HG02885 (cell line): ENCODE data around the gene TIFAB.

Experiments
- ATAC-seq: cut with Tn5 transposase; IDR thresholded peaks from one replicate; pipeline ENCODE4 v1.9.1; 2021; ENCODE audit warnings: mild to moderate bottlenecking; ENCODE audit not compliant: unreplicated experiment, poor library complexity

The TIFAB gene

DNA sequence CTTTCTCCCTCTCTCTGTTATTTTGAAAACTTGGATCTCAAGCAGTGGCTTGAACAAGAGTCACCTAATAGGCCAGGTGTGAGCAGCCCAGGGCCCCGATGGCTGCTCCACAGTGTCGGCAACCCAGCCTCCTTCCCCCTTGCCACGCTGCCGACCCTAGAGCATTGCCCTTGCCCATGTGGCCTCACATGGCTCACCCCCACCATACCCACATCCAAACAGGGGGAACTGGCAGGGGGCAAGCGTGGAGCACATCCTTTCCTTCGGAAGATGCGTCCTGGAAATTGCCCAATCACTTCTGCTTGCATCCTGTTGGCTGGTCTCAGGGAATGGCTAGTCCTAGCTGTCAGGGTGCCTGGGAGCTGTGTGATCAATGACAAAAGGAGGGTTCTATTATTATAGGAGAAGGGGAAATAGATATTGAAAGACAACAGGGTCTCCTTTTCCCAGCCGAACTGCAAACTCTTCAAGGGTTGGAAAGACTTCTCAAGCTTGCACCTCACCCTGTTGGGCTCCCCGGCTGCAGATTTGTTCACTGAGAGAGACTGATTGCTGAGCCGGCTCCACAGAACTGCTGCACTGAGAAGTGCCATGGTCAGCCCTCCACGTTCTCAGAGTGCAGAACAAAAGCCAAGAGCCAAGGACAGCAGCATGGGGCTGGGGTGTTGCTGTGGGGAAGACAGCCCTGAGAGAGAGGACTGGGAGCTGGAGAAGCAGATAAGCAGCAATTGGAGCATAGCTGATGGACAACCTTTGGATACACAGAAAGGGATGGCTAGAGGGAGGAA lies 8.3 kb upstream of the TIFAB start:
- no peak for ATAC-seq

DNA sequence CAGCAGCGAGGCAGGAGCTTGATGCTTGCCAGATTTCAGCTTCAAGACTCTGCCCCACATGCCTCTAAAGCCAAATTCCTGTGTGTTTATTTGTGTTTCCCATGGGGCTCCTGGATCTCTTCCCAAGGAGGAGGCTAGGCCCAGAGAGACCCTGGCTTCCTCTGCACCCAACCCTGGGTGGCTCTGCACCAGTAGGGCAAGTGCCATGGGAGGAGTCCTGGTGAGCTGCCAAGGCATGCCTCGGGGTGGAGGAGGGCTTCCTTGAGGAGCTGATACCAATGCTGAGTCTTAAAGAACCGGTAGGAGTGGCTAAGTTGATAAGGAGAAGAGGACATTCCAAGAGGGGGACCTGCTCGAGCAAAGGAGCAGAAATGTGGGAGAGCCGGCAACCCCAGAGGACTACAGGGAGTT lies 6.8 kb upstream of the TIFAB start:
- ATAC-seq = no peak

DNA sequence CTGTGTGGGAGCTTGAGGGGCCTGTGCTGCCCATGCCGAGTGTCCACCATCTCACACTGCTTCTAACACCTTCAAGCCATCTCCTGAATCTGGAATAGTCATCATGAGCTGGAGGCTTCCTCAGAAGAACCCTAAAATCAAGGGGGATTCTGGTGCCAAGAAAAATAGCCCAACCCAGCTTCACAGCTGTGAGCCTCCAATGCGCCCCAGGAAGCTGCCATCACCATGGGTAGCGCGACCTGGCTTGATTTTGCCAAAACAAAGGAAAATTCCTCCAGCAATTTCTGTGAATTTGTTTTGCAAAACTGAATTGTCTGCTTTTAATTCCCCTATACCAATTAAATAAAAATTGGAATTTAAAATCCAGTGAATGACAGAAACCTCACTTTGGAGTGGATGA lies 6.2 kb upstream of the TIFAB start:
- no peak for ATAC-seq

DNA sequence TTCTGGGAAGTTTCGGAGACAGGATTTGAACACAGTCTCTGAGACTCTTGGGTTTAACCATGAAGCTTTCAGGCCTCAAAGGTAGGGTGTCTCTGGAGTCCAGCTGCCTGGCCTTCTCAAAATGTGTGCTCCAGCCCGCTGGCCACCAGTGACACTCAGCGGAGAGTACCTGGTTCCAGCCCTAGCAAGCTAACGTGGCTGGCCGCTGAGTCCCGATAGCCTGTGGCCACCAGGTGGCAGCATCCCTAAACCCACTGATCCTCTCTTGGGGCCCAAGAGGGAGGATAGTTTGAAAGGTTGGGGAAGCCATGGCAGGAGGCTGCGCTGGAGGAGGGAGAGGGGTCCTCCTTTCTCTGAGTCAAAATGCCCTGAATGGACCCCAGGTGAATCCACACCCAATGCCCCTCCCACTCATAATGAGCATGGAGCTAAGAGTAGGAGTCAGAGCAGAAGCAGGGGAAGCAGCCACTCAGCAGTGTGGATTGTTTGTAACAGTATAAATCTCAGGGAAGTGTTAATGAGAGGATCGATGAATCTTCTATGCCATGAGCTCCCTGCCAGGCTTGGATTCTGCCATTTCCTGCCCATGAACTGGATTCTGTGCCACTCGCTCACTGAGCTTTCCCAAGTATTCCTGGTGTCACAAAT lies 5.4 kb upstream of the TIFAB start:
- ATAC-seq = no peak

DNA sequence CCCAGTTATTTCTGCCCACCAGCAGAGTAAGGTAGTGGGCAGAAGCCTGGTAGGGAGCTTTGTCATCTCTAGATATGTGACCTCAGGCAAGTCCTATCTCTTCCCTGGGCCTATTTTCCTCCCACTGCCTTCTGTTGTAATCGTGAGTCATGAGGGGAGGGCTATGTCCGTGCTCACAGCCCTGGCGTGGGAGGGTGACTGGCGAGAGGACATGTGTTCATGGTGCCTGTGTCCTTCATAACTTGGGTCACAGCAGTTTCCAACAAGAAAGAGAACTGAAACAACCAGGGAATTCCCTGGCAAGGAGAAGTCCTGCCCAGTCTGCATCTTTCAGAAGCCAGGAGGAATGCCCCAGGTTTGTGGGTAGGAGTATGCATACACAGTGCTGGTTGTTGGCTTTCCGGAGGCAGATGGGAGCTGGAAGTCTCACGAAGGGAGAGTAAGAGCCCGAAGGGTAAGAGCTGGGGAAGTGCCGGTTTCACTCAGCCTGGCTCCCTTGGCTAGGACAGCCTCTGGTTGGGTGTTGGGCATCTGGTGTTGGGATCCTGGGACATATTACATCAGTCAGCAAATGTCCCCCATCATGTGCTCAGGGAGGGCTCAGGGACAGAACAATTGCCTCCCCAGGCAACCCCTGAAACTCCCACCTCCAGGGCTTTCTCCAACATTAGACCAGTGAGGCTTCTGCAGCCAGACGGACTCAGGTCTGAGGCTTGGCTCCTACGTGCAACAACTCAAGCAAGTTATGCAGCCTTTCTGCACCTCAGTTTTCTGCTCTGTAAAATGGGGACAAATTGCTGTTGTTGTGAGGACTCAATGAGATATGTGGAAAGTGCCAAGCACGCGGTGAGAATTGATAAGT lies 4.3 kb upstream of the TIFAB start:
- peak; percentile 74 for ATAC-seq

DNA sequence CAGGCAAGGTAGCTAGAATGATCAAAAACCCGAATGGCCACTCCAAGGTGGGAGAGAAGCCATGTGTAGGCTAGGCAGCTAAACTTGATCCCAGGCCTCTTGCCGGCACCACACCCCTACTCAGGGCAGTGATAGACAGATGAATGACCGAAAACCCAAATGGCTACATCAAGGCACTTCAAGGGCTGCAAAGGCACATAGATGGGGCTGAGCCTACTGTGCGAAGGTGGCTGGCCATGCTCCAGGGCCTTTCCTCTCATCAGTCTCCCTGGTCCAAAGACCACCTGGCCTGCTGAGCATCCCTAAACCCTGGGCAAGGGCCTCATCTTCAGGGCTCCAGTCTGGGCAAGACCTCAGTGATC lies 3.7 kb upstream of the TIFAB start:
- no peak for ATAC-seq

DNA sequence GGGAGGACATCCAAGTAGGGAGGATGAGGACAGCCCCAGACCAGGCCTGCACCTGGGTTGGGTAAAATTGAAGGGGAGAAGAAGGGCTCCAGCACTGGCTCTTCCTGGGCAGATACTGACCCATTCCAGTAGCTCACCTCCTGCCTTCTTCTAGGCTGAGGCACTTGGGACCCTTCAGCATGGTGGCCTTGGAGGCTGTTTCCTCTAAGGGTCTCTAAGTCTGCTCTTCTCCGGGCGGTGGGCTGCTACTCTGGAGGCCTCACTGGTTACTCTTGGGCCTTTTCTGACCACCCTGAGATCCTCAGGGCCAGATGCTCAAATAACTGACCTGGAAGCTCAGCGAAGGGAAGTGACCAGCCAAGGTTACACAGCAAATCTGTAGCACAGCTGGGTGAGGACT lies 2.8 kb upstream of the TIFAB start:
- ATAC-seq = no peak

DNA sequence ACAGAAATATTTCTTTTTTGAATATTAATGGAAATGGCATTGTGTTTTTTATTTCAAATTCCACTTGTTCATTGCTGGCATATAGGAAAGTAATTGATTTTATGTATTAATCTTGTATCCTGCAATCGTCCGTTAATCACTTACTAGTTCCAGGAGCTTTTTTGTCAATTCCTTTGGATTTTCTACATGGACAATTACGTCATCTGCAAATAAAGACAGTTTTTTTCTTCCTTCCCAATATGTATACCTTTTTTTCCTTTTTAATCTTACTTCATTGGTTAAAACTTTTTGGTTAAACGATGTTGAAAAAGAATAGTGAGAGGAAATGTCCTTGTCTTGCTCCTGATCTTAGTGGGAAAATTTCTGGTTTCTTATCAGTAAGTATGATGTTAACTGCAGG lies 1.5 kb upstream of the TIFAB start:
- ATAC-seq = no peak

DNA sequence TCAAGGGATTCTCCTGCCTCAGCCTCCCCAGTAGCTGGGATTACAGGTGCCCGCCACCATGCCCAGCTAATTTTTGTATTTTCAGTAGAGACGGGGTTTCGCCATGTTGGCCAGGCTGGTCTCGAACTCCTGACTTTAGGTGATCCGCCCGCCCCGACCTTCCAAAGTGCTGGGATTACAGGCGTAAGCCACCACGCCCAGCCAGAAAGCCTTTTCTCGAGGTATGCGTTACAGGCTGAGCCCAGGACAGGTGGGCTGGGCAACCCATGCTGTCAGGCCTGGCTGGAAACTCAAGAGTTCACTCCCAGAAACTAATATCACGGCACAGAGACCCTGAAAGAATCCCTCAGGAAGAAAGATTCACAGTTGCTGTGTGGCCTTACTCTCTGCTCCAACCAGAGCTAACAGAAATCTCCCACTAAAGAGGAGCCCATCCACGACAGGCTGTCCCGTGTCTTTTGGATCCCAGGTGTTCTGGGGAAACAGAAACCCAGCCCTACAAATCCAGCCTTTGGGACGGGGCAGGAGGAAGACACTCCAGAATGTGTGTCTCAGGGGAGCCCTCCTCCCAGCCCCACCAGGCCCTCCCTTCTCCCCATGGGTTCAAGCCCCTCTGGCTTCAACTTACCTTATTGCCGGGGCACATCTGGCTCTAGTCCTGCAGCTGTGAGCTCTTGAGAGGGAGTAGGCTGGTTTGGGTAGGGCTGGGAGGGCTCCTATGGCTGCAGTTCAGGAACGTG lies 400 bp downstream of the TIFAB start:
- ATAC-seq = no peak

DNA sequence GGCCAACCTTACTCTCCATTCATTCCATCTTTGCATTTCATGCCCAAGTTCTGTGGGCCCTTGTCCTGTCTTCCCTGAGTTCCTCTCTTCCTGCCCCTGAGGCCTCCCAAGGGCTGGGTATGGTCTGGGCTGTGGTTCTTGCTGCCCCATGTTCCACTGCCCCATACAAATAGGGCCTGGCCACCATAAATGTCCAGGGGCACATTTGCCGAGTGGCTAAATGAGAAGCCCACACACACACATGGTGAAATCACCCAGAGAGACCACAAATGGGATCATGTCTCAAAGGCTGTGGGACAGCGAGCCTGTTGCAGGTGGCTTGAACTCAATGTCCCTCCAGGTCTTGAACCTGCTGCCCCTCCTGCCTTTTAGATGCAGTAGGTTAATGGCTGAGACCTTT lies 1.2 kb downstream of the TIFAB start:
- no peak for ATAC-seq

DNA sequence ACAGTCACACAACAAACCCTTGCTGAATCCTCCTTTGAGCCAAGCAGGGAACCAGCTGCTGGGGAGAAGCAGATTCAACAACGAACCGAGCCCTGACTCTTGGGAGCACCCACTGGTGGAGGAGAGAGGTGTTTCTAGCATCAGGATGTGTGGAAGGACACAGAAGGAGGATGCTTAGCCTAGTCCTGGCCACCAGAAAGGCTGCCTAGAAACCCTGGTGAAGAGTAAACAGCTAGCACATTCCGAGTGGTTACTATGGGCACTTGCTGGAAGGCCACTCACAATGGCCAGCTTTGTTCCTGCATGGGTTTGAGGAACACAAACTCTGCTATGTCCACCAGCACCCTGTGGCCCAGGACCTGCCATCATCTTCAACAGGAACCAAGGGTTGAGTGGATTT lies 1.8 kb downstream of the TIFAB start:
- ATAC-seq = no peak

DNA sequence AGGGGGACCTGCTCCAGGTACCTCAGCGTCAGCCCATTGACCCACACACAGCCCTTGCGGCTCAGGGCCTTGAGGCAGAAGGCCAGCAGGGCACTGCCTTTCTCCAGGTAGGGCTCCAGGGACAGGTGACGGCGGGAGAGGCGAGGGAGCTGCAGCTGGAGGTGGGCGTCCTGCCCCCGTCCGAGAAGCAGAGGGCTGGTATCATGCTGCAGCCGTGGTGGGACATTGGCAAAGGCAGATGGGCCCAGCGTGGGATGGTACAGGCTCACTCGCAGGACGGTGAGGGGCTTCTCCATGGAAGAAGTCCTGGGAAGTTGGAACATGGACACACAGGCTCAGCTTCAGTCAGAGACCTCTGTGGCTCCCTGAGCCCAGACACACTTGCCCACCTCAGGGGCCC lies 2.5 kb downstream of the TIFAB start:
- no peak for ATAC-seq

DNA sequence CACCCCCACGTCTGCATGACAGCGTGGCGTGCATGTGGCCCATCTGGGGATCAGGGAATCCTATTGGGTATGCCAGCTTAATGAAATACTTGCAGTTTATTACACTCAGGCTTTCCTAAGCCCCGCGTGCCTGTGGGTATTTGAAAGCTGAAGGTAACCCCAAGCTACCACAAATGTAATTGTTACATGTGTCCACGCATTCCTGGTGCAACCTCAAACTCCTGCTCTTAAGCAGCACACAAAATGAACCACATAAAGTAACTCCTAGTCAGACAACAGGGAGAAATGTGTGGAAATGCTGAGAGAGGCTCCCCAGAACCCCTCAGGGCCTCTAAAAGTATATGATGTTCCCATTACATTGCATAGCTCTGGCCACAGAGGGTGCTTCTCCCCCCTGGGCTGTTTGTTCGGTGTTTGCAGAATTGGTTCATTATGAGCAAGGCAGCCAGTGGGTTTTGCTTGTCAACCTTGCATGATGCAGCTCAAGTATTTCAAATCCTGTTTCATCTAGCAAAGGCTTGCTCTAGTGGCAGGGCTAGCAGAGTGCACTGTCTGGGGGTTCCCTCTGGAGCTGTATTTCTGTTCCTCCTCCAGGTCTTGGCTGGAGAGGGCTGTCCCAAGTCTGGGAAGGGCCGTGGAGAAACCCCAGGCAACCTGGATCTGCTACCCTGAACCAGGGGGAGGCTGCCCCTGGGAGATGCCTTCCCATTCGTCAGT lies 3.2 kb downstream of the TIFAB start:
- ATAC-seq = no peak

DNA sequence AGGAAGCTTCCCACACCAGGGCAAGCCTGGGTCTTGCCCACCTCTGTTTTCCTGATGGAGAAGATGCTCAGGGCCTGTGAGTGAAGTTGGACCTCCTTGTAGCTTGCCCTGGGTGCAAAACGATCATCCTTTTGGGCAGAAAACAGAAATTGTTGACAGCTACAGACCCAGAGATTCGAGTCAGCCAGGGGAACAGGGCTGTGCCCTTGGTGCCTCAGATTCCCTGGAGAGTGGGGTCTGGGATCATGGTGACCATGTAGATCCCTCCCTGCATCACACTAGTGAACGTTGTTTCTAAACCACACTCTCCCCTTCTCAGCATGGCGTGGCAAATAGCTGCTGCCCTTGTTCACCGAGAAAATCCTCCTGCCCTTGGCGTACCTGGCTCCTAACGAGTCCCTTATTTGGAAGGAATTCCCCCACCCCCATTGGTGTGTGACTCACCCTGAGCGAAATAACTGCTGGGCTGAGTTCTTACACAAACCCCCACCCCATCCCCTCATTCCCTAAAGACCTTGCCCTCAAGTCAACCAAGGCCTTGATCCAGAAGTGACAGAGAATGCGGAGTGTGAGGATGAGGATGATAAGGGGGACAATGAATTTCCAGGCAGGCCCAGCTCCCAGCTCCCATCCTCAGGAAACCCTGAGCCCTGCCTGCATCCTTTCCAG lies 3.9 kb downstream of the TIFAB start:
- ATAC-seq = no peak

DNA sequence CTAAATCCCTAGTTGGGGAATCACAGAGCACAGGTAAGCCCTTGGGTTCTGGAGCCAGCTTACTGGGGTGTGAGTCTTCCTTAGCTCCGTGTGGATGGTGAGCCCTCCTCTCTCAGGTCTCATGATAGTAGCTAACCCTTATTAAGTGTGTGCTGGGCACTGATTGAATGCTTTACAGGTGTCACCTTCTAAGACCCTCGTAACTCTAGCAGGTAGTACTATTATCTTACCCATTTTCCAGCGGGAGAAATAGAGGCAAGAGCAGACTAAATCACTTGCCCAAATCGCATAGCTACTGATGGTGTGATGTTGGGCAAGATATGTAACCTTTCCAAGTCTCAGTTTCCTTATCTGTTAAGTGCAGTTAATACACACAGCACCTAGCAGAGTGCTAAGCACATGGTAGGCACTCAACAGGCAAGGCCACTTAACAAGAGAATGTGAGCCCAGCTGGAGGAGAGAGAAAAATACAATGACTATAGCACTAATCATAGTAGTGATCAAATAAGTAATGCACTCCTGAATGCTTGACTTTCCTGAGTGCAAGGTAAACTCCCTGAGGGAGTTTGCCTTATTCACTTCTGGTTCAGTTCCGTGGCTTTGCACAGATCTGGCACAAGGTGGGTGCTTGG lies 4.7 kb downstream of the TIFAB start, which contains the start of gene DCANP1:
DCANP1 (minus strand) TSS at position 51 of the 632 bp plus-strand sequence. CDS start 240 bp downstream, outside the sequence.
- ATAC-seq = no peak

DNA sequence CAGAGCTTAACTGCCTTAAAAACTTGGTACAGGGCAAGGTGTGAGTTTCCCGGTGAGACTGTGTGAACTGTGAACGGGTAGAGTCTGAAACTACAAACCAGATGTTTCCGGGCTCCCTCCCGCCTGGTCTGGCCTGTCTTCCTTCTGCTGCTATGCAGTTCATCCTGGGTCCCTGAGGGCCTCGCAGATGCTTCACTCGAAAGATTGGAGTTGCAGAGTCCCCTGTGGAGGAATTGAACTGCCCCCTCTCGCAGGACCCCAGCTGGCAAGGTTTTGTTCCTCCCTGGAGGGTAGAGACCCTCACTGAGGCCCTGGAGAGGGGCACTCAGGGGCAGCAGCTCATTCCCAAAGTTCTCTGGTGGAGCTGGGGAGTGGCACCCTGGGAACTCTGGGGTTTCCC lies 5.5 kb downstream of the TIFAB start:
- no peak for ATAC-seq

DNA sequence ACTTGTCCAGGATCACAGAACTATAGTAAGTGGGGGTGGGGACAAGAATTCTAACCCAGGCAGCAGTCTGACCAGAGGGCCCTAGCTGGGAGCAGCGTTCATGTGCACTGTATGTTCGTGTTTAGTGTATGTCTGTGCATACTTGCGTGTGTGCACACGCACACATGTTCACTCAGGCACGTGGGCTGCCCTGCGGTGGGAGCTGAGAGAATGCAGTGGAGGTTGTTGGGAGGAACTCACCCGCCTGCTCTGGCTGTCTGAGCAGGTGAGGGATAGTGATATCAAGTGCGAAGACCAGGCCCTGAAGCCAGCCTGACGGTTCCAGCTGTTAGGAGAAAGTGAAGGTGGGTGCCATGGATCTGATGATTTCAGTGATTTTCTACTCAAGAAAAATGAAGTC lies 5.9 kb downstream of the TIFAB start:
- ATAC-seq = no peak

DNA sequence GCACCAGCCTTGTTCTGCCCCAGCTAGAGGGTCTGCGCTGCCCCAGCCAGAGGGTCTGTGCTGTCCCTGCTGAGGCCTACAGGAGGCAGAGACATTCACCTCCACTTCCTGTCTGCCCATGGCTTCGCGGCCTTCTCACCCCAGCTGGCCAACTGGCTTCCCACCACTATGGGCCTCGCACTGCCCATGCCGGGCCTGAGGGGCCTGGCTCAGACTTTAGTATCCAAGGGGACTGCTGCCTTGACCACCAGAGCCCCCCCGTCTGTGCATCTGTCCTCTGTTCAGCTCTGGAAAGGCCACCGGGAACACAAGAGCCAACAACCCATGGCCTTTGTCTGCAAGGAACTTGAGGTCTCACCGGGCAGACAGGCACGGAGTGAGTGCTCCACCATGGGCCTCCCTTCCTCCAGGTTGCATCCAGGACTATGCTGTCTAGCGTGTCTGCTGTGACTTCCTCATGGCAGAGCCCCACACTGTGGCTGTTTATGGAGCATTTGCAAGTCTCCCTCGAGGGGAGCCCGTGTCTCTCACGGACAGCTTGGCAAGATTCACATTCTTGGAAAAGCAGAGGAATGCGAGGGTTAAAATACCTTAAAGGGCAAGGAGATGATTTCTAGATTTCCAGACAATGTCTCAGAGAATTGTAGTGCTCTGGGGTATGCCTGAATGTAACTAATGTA lies 6.7 kb downstream of the TIFAB start:
- no peak for ATAC-seq
